Panc1 (cell line): Measurements from ENCODE around the gene VPS29. TPM values are rescaled to one million over a fixed set of nuclear protein-coding genes. Genes with fewer than 3 reads are reported as not detected.

Experiments used
- ATAC-seq: fragments of 200-7000 bp; cut with Tn5 transposase; 2 replicates; pipeline ENCODE4 v1.9.1; 2020; ENCODE audit warnings: mild to moderate bottlenecking, moderate library complexity
- BruUV-seq: library from RNA; stranded (reverse); fragments of 400-500 nt; replicated peaks from 2 replicates; lab custom pipeline; 2021; lab: Mats Ljungman, UMichigan
- CTCF ChIA-PET: fragments of 300-600 bp; sonication (Branson Sonifier 250); formaldehyde crosslinking; loops from one replicate; lab custom pipeline; 2022; ENCODE audit warnings: antibody characterized with exemption; lab: Charles Lee
- POLR2A ChIA-PET: fragments of 300-600 bp; sonication (Branson Sonifier 250); formaldehyde crosslinking; loops from one replicate; lab custom pipeline; 2022; ENCODE audit warnings: antibody characterized with exemption; lab: Charles Lee
- DNase-seq: peaks from one replicate; pipeline ENCODE4 v3.0.0-alpha.2; 2010; ENCODE audit warnings: low read depth, low spot score
- H3K27ac ChIP-seq: 2 replicates; pipeline ENCODE4 v1.5.1; 2011; ENCODE audit warnings: mild to moderate bottlenecking, low read length, inconsistent platforms
- H3K27me3 ChIP-seq: fragments of 200-500 bp; sonication (Bioruptor generic); 2 replicates; pipeline ENCODE4 v1.6.0; 2014; ENCODE audit warnings: low read length, inconsistent platforms; ENCODE audit not compliant: control insufficient read depth, insufficient read depth
- H3K36me3 ChIP-seq: fragments of 200-500 bp; sonication (Bioruptor generic); 2 replicates; pipeline ENCODE4 v1.5.1; 2014; ENCODE audit warnings: inconsistent platforms, mild to moderate bottlenecking, low read length, moderate library complexity; ENCODE audit not compliant: control insufficient read depth, insufficient read depth
- H3K4me1 ChIP-seq: 2 replicates; pipeline ENCODE4 v1.5.1; 2011; ENCODE audit warnings: inconsistent platforms, mild to moderate bottlenecking, low read length, moderate library complexity; ENCODE audit not compliant: control insufficient read depth, insufficient read depth
- H3K4me3 ChIP-seq, 2 experiments: 2 replicates each; pipeline ENCODE4 v1.5.1; 2011 to 2012; ENCODE audit warnings: low read depth in 2 of 2, low read length in 2 of 2, mild to moderate bottlenecking in 2 of 2, inconsistent platforms in 1 of 2, moderate library complexity in 1 of 2
- H3K9me3 ChIP-seq: fragments of 200-500 bp; sonication (Bioruptor generic); 2 replicates; pipeline ENCODE4 v1.5.1; 2014; ENCODE audit warnings: low read depth, mild to moderate bottlenecking, inconsistent platforms, low read length, moderate library complexity; ENCODE audit not compliant: control insufficient read depth, insufficient read depth
- POLR2AphosphoS5 ChIP-seq: IDR thresholded peaks from 2 replicates; pipeline ENCODE4 v1.6.1; 2012; ENCODE audit warnings: mild to moderate bottlenecking, low read depth, low read length, moderate library complexity
- SIN3A ChIP-seq: IDR thresholded peaks from 2 replicates; pipeline ENCODE4 v1.6.1; 2012; ENCODE audit warnings: low read depth, mild to moderate bottlenecking, low read length, moderate library complexity, borderline replicate concordance; ENCODE audit not compliant: insufficient read depth
- TCF7L2 ChIP-seq: IDR thresholded peaks from 2 replicates; pipeline ENCODE4 v1.6.1; 2011; ENCODE audit warnings: mild to moderate bottlenecking, low read depth, low read length, inconsistent platforms
- in situ Hi-C: cut with HindIII; loops from 2 replicates; pipeline ENCODE4 v1.10.0; 2016; ENCODE audit warnings: low sequenced_read_pairs, low pct_unique_long_range_greater_than_20kb
- intact Hi-C: fragments of 100-400 bp; cut with micrococcal nuclease; formaldehyde crosslinking; loops from one replicate; pipeline ENCODE4 v1.10.0; 2022; ENCODE audit not compliant: unreplicated experiment
- total RNA-seq: library from RNA; stranded (reverse); gene quantifications from one replicate; pipeline ENCODE4 v1.2.1, GENCODE V29; 2021; ENCODE audit not compliant: unreplicated experiment
- TF ChIP-seq, protein P1 (sequence below): fragments of 450-650 bp; IDR thresholded peaks from 2 replicates; pipeline ENCODE4 v1.5.1; 2017; ENCODE audit warnings: mild to moderate bottlenecking
- TF ChIP-seq, protein P2 (sequence below), 2 experiments: IDR thresholded peaks; 2 replicates each; pipeline ENCODE4 v1.6.1; 2011 to 2012; ENCODE audit warnings: low read depth in 2 of 2, control low read depth in 1 of 2, low read length in 1 of 2, mild to moderate bottlenecking in 1 of 2, moderate library complexity in 1 of 2; ENCODE audit not compliant: insufficient read depth in 1 of 2

The VPS29 gene
- total RNA-seq, 1 experiment from 2014 or later = 128 TPM

DNA sequence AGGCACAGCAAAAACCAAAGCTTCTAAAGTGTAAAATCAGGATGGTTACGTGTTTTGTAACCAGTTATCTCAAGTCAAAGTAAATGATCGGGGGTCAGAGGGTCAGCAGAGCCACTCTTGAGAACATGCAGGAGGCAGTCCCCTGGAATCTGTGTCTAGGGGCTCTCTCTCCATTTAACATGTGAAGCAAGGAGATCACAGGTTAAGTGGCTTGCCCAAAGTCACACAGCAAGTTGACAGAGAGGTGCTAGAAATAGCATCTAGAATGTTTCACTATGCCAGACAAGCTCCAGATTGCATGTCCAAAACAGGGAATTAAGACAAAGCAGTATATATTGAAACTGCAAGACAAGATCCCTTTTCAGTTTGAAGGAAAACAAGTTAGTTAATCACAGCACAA lies 47.8 kb upstream of the VPS29 start:
- Histone ChIP-seq H3K4me3 (no peak overlapping the region), H3K27me3 (no peaks in the 10 kb centered on the region), H3K27ac (no peak overlapping the region), H3K36me3 (no peaks in the 10 kb centered on the region), H3K9me3 (no peaks in the 10 kb centered on the region), H3K4me1 (0 out of 2 replicates have a peak, but pooled peaks cover 3% of the 10 kb centered on the region)
- in situ Hi-C loops = no loop called here
- TF ChIP-seq POLR2AphosphoS5 (no peak), SIN3A (no peak), TCF7L2 (no peak)
- TF ChIP-seq, protein P1, sequence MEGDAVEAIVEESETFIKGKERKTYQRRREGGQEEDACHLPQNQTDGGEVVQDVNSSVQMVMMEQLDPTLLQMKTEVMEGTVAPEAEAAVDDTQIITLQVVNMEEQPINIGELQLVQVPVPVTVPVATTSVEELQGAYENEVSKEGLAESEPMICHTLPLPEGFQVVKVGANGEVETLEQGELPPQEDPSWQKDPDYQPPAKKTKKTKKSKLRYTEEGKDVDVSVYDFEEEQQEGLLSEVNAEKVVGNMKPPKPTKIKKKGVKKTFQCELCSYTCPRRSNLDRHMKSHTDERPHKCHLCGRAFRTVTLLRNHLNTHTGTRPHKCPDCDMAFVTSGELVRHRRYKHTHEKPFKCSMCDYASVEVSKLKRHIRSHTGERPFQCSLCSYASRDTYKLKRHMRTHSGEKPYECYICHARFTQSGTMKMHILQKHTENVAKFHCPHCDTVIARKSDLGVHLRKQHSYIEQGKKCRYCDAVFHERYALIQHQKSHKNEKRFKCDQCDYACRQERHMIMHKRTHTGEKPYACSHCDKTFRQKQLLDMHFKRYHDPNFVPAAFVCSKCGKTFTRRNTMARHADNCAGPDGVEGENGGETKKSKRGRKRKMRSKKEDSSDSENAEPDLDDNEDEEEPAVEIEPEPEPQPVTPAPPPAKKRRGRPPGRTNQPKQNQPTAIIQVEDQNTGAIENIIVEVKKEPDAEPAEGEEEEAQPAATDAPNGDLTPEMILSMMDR = no peak
- TF ChIP-seq, protein P2, sequence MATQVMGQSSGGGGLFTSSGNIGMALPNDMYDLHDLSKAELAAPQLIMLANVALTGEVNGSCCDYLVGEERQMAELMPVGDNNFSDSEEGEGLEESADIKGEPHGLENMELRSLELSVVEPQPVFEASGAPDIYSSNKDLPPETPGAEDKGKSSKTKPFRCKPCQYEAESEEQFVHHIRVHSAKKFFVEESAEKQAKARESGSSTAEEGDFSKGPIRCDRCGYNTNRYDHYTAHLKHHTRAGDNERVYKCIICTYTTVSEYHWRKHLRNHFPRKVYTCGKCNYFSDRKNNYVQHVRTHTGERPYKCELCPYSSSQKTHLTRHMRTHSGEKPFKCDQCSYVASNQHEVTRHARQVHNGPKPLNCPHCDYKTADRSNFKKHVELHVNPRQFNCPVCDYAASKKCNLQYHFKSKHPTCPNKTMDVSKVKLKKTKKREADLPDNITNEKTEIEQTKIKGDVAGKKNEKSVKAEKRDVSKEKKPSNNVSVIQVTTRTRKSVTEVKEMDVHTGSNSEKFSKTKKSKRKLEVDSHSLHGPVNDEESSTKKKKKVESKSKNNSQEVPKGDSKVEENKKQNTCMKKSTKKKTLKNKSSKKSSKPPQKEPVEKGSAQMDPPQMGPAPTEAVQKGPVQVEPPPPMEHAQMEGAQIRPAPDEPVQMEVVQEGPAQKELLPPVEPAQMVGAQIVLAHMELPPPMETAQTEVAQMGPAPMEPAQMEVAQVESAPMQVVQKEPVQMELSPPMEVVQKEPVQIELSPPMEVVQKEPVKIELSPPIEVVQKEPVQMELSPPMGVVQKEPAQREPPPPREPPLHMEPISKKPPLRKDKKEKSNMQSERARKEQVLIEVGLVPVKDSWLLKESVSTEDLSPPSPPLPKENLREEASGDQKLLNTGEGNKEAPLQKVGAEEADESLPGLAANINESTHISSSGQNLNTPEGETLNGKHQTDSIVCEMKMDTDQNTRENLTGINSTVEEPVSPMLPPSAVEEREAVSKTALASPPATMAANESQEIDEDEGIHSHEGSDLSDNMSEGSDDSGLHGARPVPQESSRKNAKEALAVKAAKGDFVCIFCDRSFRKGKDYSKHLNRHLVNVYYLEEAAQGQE (IDR thresholded peaks at IDR 0.05; ENCODE audit: insufficient read depth in 1 of 2, low read depth in 2 of 2, low read length in 1 of 2) = no peak
- ChIA-PET POLR2A (no interaction called here), CTCF (no interaction called here)
- ATAC-seq (no peak), DNase-seq (no peak)
- intact Hi-C loops = no loop called here
- BruUV-seq = no TSS peak

DNA sequence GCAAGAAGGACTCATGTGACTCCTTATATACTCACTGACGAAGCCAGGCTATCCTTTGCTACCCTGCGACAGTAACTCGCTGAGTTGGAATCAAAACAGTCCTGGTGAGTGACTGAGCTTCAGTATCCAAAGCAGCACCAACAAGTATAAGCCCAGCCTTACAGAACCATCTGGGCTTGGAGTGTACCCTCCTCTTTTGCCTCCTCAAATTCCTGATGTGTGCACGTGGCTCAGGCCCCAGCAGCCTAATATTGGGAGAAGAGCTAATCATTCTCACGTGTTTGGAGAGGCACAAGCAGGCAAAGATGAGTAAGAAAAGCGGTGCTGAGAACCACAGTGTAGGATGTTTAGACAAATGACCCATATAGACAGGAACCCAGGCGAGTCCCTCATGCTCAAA lies 46.8 kb upstream of the VPS29 start:
- POLR2A ChIA-PET = interaction anchor here (0.5 kb wide), 1 partner anchor 588 kb away, joined by 3 read pairs; no protein-coding TSS in a partner anchor
- CTCF ChIA-PET = interaction anchor here (1.1 kb wide), 1 partner anchor 53 kb away, joined by 3 read pairs; no protein-coding TSS in a partner anchor
- intact Hi-C loops = no loop called here
- BruUV-seq = no TSS peak
- no peak for ATAC-seq
- Histone ChIP-seq H3K27ac (no peak overlapping the region), H3K4me3 (no peak overlapping the region), H3K27me3 (no peaks in the 10 kb centered on the region), H3K9me3 (no peaks in the 10 kb centered on the region), H3K4me1 (0 out of 2 replicates have a peak, but pooled peaks cover 3% of the 10 kb centered on the region), H3K36me3 (no peaks in the 10 kb centered on the region)
- in situ Hi-C loops = no loop called here
- TF ChIP-seq POLR2AphosphoS5 (no peak), SIN3A (no peak), TCF7L2 (no peak)
- TF ChIP-seq, protein P2 (IDR thresholded peaks at IDR 0.05; ENCODE audit: insufficient read depth in 1 of 2, low read depth in 2 of 2, low read length in 1 of 2) = no peak
- TF ChIP-seq, protein P1 = no peak
- DNase-seq = no peak
